ENCODE data around the gene ZDHHC24. TPM values are rescaled to one million over a fixed set of nuclear protein-coding genes. Genes with fewer than 3 reads are reported as not detected.

The ZDHHC24 gene
- total and polyA plus RNA-seq, 2 donors from 2014 or later = 13.2 to 18.7 TPM

DNA sequence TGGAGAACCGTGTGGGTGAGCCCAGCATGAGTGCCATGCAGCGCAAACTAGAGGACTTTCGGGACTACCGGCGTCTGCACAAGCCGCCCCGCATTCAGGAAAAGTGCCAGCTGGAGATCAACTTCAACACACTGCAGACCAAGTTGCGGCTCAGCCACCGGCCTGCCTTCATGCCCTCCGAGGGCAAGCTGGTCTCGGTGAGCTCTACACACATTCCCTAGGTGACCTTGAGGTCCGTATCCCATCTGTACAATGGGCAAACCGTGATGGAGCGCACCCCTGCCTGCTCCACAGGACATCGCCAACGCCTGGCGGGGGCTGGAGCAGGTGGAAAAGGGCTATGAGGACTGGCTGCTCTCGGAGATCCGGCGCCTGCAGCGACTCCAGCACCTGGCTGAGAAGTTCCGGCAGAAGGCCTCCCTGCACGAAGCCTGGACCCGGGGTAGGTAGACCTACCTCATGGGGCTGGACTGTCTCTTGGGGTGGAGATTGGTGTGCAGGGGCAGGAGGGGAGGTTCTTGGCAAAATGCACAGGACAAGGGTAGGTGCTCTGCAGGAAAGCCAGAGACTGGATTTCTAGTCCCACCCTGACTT, 12.0 kb upstream of the ZDHHC24 start:
- no peak for FAIRE-seq
- no peak for DNase-seq

DNA sequence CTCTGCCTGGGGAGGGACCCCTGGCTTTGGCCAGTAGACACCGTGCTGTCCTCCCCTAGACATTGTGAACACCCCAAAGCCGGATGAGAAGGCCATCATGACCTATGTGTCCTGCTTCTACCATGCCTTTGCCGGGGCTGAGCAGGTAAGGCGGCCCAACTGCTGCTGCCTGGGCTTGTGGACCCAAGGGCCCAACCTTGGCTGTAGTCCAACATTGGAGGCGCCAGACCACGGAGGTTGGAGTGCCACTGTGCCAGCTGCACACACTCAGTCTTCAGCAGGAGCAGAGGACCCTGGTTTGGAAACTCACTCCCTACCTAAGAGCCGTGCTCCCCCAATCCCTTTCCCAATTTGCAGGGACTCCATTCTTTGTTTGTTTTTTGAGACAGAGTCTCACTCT, 10.2 kb upstream of the ZDHHC24 start:
- Histone ChIP-seq H3K36me3 (ENCODE audit: control insufficient read depth in 2 of 3, insufficient read depth in 3 of 3, low read length in 3 of 3) (no peaks in the 10 kb centered on the region), H3K9me3 (ENCODE audit: control insufficient read depth in 2 of 3, insufficient read depth in 1 of 3, low read length in 3 of 3) (no peaks in the 10 kb centered on the region), H3K4me1 (ENCODE audit: control insufficient read depth in 2 of 3, insufficient read depth in 2 of 3, low read depth in 1 of 3, low read length in 3 of 3) (peaks cover 0 to 4% (median 0%) of the 10 kb centered on the region in 3 donors), H3K27me3 (ENCODE audit: control insufficient read depth, insufficient read depth, low read length) (peaks cover 4% of the 10 kb centered on the region), H3K27ac (ENCODE audit: low read depth in 2 of 2, low read length in 2 of 2) (no peak overlapping the region), H3K4me3 (ENCODE audit: low read length in 3 of 3) (no peak overlapping the region), H3K9ac (ENCODE audit: low read length in 3 of 3) (no peak overlapping the region)
- no peak for FAIRE-seq
- DNase-seq = no peak
- TF ChIP-seq CTCF (IDR thresholded peaks at IDR 0.05; ENCODE audit: borderline replicate concordance, extremely low read depth, insufficient read depth) = no peak
- intact Hi-C loops (cut with DNase I) = no loop called here

More for the DNA sequence above, 12.0 kb upstream of the ZDHHC24 start:
- Histone ChIP-seq H3K27me3 (ENCODE audit: control insufficient read depth, insufficient read depth, low read length) (peaks cover 4% of the 10 kb centered on the region), H3K4me1 (ENCODE audit: control insufficient read depth in 2 of 3, insufficient read depth in 2 of 3, low read depth in 1 of 3, low read length in 3 of 3) (peaks cover 0 to 4% (median 0%) of the 10 kb centered on the region in 3 donors), H3K27ac (ENCODE audit: low read depth in 2 of 2, low read length in 2 of 2) (no peak overlapping the region), H3K36me3 (ENCODE audit: control insufficient read depth in 2 of 3, insufficient read depth in 3 of 3, low read length in 3 of 3) (peaks cover 0 to 2% (median 0%) of the 10 kb centered on the region in 3 donors), H3K4me3 (ENCODE audit: low read length in 3 of 3) (no peak overlapping the region), H3K9ac (ENCODE audit: low read length in 3 of 3) (no peak overlapping the region), H3K9me3 (ENCODE audit: control insufficient read depth in 2 of 3, insufficient read depth in 1 of 3, low read length in 3 of 3) (no peaks in the 10 kb centered on the region)
- intact Hi-C loops (cut with DNase I) = no loop called here
- no peak for TF ChIP-seq CTCF (IDR thresholded peaks at IDR 0.05; ENCODE audit: borderline replicate concordance, extremely low read depth, insufficient read depth)

GRCh38 chr11:66555416-66555815, 9.6 kb upstream of the ZDHHC24 start:
- no peak for FAIRE-seq
- Histone ChIP-seq H3K9ac (ENCODE audit: low read length in 3 of 3) (no peak overlapping the region), H3K4me3 (ENCODE audit: low read length in 3 of 3) (no peak overlapping the region), H3K9me3 (ENCODE audit: control insufficient read depth in 2 of 3, insufficient read depth in 1 of 3, low read length in 3 of 3) (no peaks in the 10 kb centered on the region), H3K27ac (ENCODE audit: low read depth in 2 of 2, low read length in 2 of 2) (no peak overlapping the region), H3K4me1 (ENCODE audit: control insufficient read depth in 2 of 3, insufficient read depth in 2 of 3, low read depth in 1 of 3, low read length in 3 of 3) (peaks cover 0 to 4% (median 0%) of the 10 kb centered on the region in 3 donors), H3K36me3 (ENCODE audit: control insufficient read depth in 2 of 3, insufficient read depth in 3 of 3, low read length in 3 of 3) (no peaks in the 10 kb centered on the region), H3K27me3 (ENCODE audit: control insufficient read depth, insufficient read depth, low read length) (peaks cover 4% of the 10 kb centered on the region)
- TF ChIP-seq CTCF (IDR thresholded peaks at IDR 0.05; ENCODE audit: borderline replicate concordance, extremely low read depth, insufficient read depth) = no peak
- intact Hi-C loops (cut with DNase I) = no loop called here
- no peak for DNase-seq

DNA sequence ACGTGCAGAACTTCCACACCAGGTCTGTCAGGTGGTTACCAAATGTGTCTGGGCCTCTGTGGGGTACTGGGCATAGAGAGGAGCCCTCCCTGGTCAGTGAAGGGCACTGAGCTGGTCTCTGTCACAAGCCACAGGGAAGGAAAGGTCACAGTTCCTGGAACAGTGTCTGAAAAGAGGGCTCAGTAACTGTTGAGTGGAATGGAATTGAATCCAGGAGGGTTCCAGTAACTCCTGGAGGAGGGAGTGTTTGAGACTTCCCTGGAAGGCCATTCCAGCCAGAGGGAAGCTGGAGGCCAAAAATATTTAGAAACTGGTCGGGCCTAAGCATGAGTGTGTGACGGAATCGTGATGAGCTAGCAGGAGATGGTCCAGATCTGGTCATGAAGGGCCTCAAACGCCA, 8.8 kb upstream of the ZDHHC24 start:
- intact Hi-C loops (cut with DNase I) = no loop called here
- TF ChIP-seq CTCF (IDR thresholded peaks at IDR 0.05; ENCODE audit: borderline replicate concordance, extremely low read depth, insufficient read depth) = no peak
- Histone ChIP-seq H3K9me3 (ENCODE audit: control insufficient read depth in 2 of 3, insufficient read depth in 1 of 3, low read length in 3 of 3) (no peaks in the 10 kb centered on the region), H3K9ac (ENCODE audit: low read length in 3 of 3) (no peak overlapping the region), H3K27ac (ENCODE audit: low read depth in 2 of 2, low read length in 2 of 2) (no peak overlapping the region), H3K4me3 (ENCODE audit: low read length in 3 of 3) (no peak overlapping the region), H3K4me1 (ENCODE audit: control insufficient read depth in 2 of 3, insufficient read depth in 2 of 3, low read depth in 1 of 3, low read length in 3 of 3) (peaks cover 0 to 4% (median 0%) of the 10 kb centered on the region in 3 donors), H3K27me3 (ENCODE audit: control insufficient read depth, insufficient read depth, low read length) (peaks cover 4% of the 10 kb centered on the region), H3K36me3 (ENCODE audit: control insufficient read depth in 2 of 3, insufficient read depth in 3 of 3, low read length in 3 of 3) (no peaks in the 10 kb centered on the region)
- DNase-seq (no peak), FAIRE-seq (no peak)

Data from kidney (tissue), 14 donors.